Astrocyte (in vitro differentiated cells and primary cell): ENCODE measurements around the gene BBX. TPM values are rescaled to one million over a fixed set of nuclear protein-coding genes. Genes with fewer than 3 reads are reported as not detected.

Experiments used
- DNase-seq: peaks from one replicate; pipeline ENCODE4 v3.0.0-alpha.2; 2010; ENCODE audit warnings: low read depth
- FAIRE-seq: peaks from 2 replicates; lab custom pipeline; 2011; peaks lifted over from hg19 to GRCh38; lab: Jason Lieb, UNC
- H2AFZ ChIP-seq: 2 replicates; pipeline ENCODE4 v1.6.0; 2012; ENCODE audit warnings: low read depth, low read length, inconsistent platforms
- H3K27ac ChIP-seq: 2 replicates; pipeline ENCODE4 v1.5.1; 2011; ENCODE audit warnings: low read depth, low read length, inconsistent platforms
- H3K27me3 ChIP-seq: 2 replicates; pipeline ENCODE4 v1.6.0; 2011; ENCODE audit warnings: low read length, inconsistent platforms; ENCODE audit not compliant: insufficient read depth
- H3K36me3 ChIP-seq: 2 replicates; pipeline ENCODE4 v1.5.1; 2011; ENCODE audit warnings: low read length, inconsistent platforms; ENCODE audit not compliant: insufficient read depth
- H3K4me1 ChIP-seq: 2 replicates; pipeline ENCODE4 v1.5.1; 2011; ENCODE audit warnings: low read length, inconsistent platforms; ENCODE audit not compliant: insufficient read depth
- H3K4me2 ChIP-seq: 2 replicates; pipeline ENCODE4 v1.6.0; 2012; ENCODE audit warnings: low read length, inconsistent platforms
- H3K4me3 ChIP-seq: 2 replicates; pipeline ENCODE4 v1.5.1; 2011; ENCODE audit warnings: low read depth, mild to moderate bottlenecking, low read length, inconsistent platforms; ENCODE audit not compliant: insufficient read depth
- H3K79me2 ChIP-seq: 2 replicates; pipeline ENCODE4 v1.6.0; 2012; ENCODE audit warnings: mild to moderate bottlenecking, low read length, inconsistent platforms; ENCODE audit not compliant: insufficient read depth
- H3K9ac ChIP-seq: 2 replicates; pipeline ENCODE4 v1.6.0; 2012; ENCODE audit warnings: mild to moderate bottlenecking, low read length, inconsistent platforms
- H3K9me3 ChIP-seq: 2 replicates; pipeline ENCODE4 v1.5.1; 2012; ENCODE audit warnings: low read depth, mild to moderate bottlenecking, low read length, inconsistent platforms; ENCODE audit not compliant: insufficient read depth
- H4K20me1 ChIP-seq: 2 replicates; pipeline ENCODE4 v1.6.0; 2012; ENCODE audit warnings: low read length, inconsistent platforms; ENCODE audit not compliant: insufficient read depth
- H3K27ac Mint-ChIP-seq: one replicate; pipeline ENCODE4 v1.8.0; 2021; ENCODE audit warnings: mild to moderate bottlenecking, mixed read lengths; ENCODE audit not compliant: unreplicated experiment
- H3K27me3 Mint-ChIP-seq: one replicate; pipeline ENCODE4 v1.8.0; 2021; ENCODE audit warnings: low read depth, mixed read lengths; ENCODE audit not compliant: unreplicated experiment
- H3K36me3 Mint-ChIP-seq: one replicate; pipeline ENCODE4 v1.8.0; 2021; ENCODE audit warnings: low read depth, mixed read lengths; ENCODE audit not compliant: unreplicated experiment
- H3K4me1 Mint-ChIP-seq: one replicate; pipeline ENCODE4 v1.8.0; 2021; ENCODE audit warnings: low read depth, mixed read lengths; ENCODE audit not compliant: unreplicated experiment
- H3K4me3 Mint-ChIP-seq: one replicate; pipeline ENCODE4 v1.8.0; 2021; ENCODE audit warnings: mild to moderate bottlenecking, moderate library complexity, mixed read lengths; ENCODE audit not compliant: unreplicated experiment
- H3K9me3 Mint-ChIP-seq: one replicate; pipeline ENCODE4 v1.8.0; 2021; ENCODE audit warnings: mild to moderate bottlenecking, mixed read lengths; ENCODE audit not compliant: unreplicated experiment
- EZH2 ChIP-seq: IDR thresholded peaks from 2 replicates; pipeline ENCODE4 v1.6.1; 2012; ENCODE audit warnings: mild to moderate bottlenecking, low read length, inconsistent platforms; ENCODE audit not compliant: insufficient read depth
- total RNA-seq: library from RNA; stranded (reverse); gene quantifications from 2 replicates; pipeline ENCODE4 v1.2.1, GENCODE V29; 2021
- TF ChIP-seq, protein P1 (sequence below): IDR thresholded peaks from 2 replicates; pipeline ENCODE4 v1.5.1; 2011; ENCODE audit warnings: low read depth, mild to moderate bottlenecking, inconsistent platforms, low read length, moderate library complexity; ENCODE audit not compliant: insufficient read depth

The BBX gene
- total RNA-seq, 1 donor from 2014 or later: 91.6 TPM

DNA sequence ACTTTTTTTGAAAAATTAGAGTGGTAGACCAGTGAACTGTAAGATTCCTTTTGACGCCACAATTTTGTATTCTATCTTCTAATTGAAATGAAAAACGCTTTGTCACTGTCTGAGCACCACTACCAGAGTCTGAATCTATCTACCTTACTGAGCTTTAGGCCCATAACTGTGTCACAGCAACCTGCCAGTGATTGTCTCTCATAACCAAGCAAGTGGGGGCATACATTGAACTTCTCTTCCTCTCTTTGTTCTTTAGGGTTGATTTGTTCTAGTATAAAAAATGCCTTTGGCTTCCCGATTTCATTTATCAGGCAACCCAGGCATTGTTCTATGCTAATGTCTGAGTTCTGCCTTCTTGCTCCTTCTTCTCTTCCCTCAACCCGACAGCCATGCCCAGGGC is 142.6 kb downstream of the BBX start:
- Histone ChIP-seq H3K4me1 (peaks cover 28% of the 10 kb centered on the region), H2AFZ (no peak overlapping the region), H3K4me2 (no peak overlapping the region), H3K79me2 (no peaks in the 10 kb centered on the region), H3K27me3 (no peaks in the 10 kb centered on the region), H3K27ac (no peak overlapping the region), H3K9me3 (no peaks in the 10 kb centered on the region), H3K36me3 (no peaks in the 10 kb centered on the region), H3K9ac (no peak overlapping the region), H3K4me3 (no peak overlapping the region), H4K20me1 (no peaks in the 10 kb centered on the region)
- TF ChIP-seq, protein P1, sequence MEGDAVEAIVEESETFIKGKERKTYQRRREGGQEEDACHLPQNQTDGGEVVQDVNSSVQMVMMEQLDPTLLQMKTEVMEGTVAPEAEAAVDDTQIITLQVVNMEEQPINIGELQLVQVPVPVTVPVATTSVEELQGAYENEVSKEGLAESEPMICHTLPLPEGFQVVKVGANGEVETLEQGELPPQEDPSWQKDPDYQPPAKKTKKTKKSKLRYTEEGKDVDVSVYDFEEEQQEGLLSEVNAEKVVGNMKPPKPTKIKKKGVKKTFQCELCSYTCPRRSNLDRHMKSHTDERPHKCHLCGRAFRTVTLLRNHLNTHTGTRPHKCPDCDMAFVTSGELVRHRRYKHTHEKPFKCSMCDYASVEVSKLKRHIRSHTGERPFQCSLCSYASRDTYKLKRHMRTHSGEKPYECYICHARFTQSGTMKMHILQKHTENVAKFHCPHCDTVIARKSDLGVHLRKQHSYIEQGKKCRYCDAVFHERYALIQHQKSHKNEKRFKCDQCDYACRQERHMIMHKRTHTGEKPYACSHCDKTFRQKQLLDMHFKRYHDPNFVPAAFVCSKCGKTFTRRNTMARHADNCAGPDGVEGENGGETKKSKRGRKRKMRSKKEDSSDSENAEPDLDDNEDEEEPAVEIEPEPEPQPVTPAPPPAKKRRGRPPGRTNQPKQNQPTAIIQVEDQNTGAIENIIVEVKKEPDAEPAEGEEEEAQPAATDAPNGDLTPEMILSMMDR: no peak
- no peak for TF ChIP-seq EZH2
- Mint-ChIP-seq H3K27me3 (no peaks in the 10 kb centered on the region), H3K4me3 (no peak overlapping the region), H3K9me3 (no peaks in the 10 kb centered on the region), H3K36me3 (no peaks in the 10 kb centered on the region), H3K27ac (no peak overlapping the region), H3K4me1 (peaks cover 26% of the 10 kb centered on the region)
- FAIRE-seq (no peak), DNase-seq (no peak)

- no peaks in the 10 kb centered on the region for H4K20me1 ChIP-seq
- Mint-ChIP-seq H3K4me1 (peaks cover 15% of the 10 kb centered on the region), H3K27me3 (no peaks in the 10 kb centered on the region), H3K9me3 (no peaks in the 10 kb centered on the region), H3K36me3 (no peaks in the 10 kb centered on the region), H3K4me3 (no peak overlapping the region), H3K27ac (no peak overlapping the region)
- no peak for DNase-seq
- H3K27me3 ChIP-seq: no peaks in the 10 kb centered on the region
- no peak overlapping the region for H3K27ac ChIP-seq
- H3K79me2 ChIP-seq: no peaks in the 10 kb centered on the region
- H3K36me3 ChIP-seq: no peaks in the 10 kb centered on the region
- H2AFZ ChIP-seq: no peak overlapping the region
- H3K9me3 ChIP-seq: no peaks in the 10 kb centered on the region
- H3K4me1 ChIP-seq: peaks cover 23% of the 10 kb centered on the region
- no peak for TF ChIP-seq EZH2
- FAIRE-seq: no peak
- no peak overlapping the region for H3K9ac ChIP-seq
- H3K4me2 ChIP-seq: no peak overlapping the region
- no peak overlapping the region for H3K4me3 ChIP-seq
Measured at GRCh38 chr3:107666853-107667252, 144.1 kb downstream of the BBX start.

DNA sequence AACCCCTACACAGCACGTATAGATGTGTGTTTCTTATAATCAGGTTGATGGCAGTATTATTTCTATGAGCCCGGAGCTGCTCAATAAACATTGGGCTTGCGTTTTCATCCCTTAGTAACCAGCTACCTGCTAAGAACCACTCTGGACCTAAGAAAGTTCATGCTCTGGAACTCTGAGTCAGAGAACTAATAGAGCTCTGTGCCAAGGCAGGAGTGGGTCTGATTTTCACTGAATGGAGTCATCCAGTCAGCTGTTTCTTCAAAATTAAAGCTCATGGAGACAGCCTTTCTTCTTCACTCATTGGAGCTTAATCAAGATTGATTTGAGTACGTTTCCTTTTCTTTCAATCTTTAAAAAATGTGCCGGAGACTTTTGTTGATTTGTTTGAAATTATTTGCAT is 145.7 kb downstream of the BBX start:
- no peak overlapping the region for H3K27ac Mint-ChIP-seq
- Histone ChIP-seq H3K4me3 (no peak overlapping the region), H3K36me3 (no peaks in the 10 kb centered on the region), H3K79me2 (no peaks in the 10 kb centered on the region), H3K9ac (no peak overlapping the region), H3K27me3 (no peaks in the 10 kb centered on the region), H3K4me1 (peaks cover 15% of the 10 kb centered on the region), H3K27ac (no peak overlapping the region), H2AFZ (no peak overlapping the region), H3K9me3 (no peaks in the 10 kb centered on the region), H3K4me2 (no peak overlapping the region), H4K20me1 (no peaks in the 10 kb centered on the region)
- H3K27me3 Mint-ChIP-seq: no peaks in the 10 kb centered on the region
- TF ChIP-seq, protein P1: no peak
- TF ChIP-seq EZH2: no peak
- H3K4me3 Mint-ChIP-seq: no peak overlapping the region
- no peaks in the 10 kb centered on the region for H3K36me3 Mint-ChIP-seq
- no peak for FAIRE-seq
- DNase-seq: no peak
- H3K9me3 Mint-ChIP-seq: no peaks in the 10 kb centered on the region
- peaks cover 10% of the 10 kb centered on the region for H3K4me1 Mint-ChIP-seq
